H1 (cell line): Measurements from ENCODE around the gene NUBPL. TPM values are rescaled to one million over a fixed set of nuclear protein-coding genes. Genes with fewer than 3 reads are reported as not detected.
"Not testable (repeated sequence)": the region's sequence is repeated elsewhere in the genome, so short reads cannot be mapped to it uniquely, and the experiment has no call there.

ENCODE experiments used
- CTCF ChIA-PET: fragments of 300-600 bp; sonication (Branson Sonifier 250); formaldehyde crosslinking; loops from one replicate; lab custom pipeline; 2021; ENCODE audit not compliant: partially characterized antibody; lab: Charles Lee
- POLR2A ChIA-PET: fragments of 300-600 bp; sonication (Branson Sonifier 250); formaldehyde crosslinking; loops from one replicate; lab custom pipeline; 2021; ENCODE audit warnings: inconsistent platforms; ENCODE audit not compliant: partially characterized antibody; lab: Charles Lee
- DNase-seq, 2 experiments: peaks; one replicate each; pipeline versions ENCODE4 v3.0.0 to v3.0.0-alpha.2; 2010 to 2022; ENCODE audit warnings: low spot score in 2 of 2, low read depth in 1 of 2, mixed read lengths in 1 of 2
- FAIRE-seq: peaks from 2 replicates; lab custom pipeline; 2011; peaks lifted over from hg19 to GRCh38; lab: Jason Lieb, UNC
- H2AFZ ChIP-seq: 2 replicates; pipeline ENCODE4 v1.8.1; 2012; ENCODE audit warnings: low read length, inconsistent platforms
- H2AK5ac ChIP-seq: 2 replicates; pipeline ENCODE4 v1.6.1; 2013; ENCODE audit warnings: low read depth, low read length
- H2BK120ac ChIP-seq: replicated peaks from 2 replicates; pipeline ENCODE3; 2013; ENCODE audit warnings: low read depth, low read length, inconsistent platforms
- H2BK12ac ChIP-seq: 2 replicates; pipeline ENCODE4 v1.6.1; 2013; ENCODE audit warnings: low read depth, low read length
- H2BK15ac ChIP-seq: 2 replicates; pipeline ENCODE4 v1.6.1; 2013; ENCODE audit warnings: low read length
- H2BK20ac ChIP-seq: 2 replicates; pipeline ENCODE4 v1.6.1; 2013; ENCODE audit warnings: low read length
- H2BK5ac ChIP-seq: 2 replicates; pipeline ENCODE4 v1.6.1; 2013; ENCODE audit warnings: low read depth, low read length
- H3K14ac ChIP-seq: 2 replicates; pipeline ENCODE4 v1.6.1; 2013; ENCODE audit warnings: inconsistent platforms; ENCODE audit not compliant: insufficient read length
- H3K18ac ChIP-seq: 2 replicates; pipeline ENCODE4 v1.6.1; 2013; ENCODE audit warnings: low read length; ENCODE audit errors: extremely low read depth
- H3K23ac ChIP-seq: 2 replicates; pipeline ENCODE4 v1.6.1; 2013; ENCODE audit warnings: inconsistent platforms; ENCODE audit not compliant: insufficient read length
- H3K23me2 ChIP-seq: 2 replicates; pipeline ENCODE4 v1.6.1; 2013; ENCODE audit warnings: low read depth, low read length
- H3K27ac ChIP-seq: 2 replicates; pipeline ENCODE4 v1.6.1; 2011; ENCODE audit warnings: low read depth, low read length, inconsistent platforms
- H3K27me3 ChIP-seq, 4 experiments: replicated peaks in 1 of 4; 1 replicate in 1 of 4; 2 replicates in 3 of 4; pipeline versions ENCODE4 v1.6.1 to v1.8.1; 2011 to 2013; ENCODE audit warnings: low read length in 3 of 4, mild to moderate bottlenecking in 3 of 4, inconsistent platforms in 2 of 4, mixed read lengths in 2 of 4, moderate library complexity in 1 of 4; ENCODE audit not compliant: control insufficient read depth in 3 of 4, insufficient read depth in 3 of 4; ENCODE audit errors: extremely low read depth in 1 of 4
- H3K36me3 ChIP-seq, 4 experiments: 2 replicates each; pipeline versions ENCODE4 v1.6.1 to v1.8.1; 2011 to 2013; ENCODE audit warnings: mild to moderate bottlenecking in 4 of 4, low read length in 3 of 4, moderate library complexity in 2 of 4, control low read depth in 1 of 4, inconsistent platforms in 1 of 4; ENCODE audit not compliant: insufficient read depth in 4 of 4, control insufficient read depth in 2 of 4
- H3K4ac ChIP-seq: replicated peaks from 2 replicates; pipeline ENCODE3; 2013; ENCODE audit warnings: low read length, low read depth, mixed read lengths, inconsistent platforms; ENCODE audit not compliant: insufficient read length
- H3K4me1 ChIP-seq, 4 experiments: replicated peaks in 1 of 4; 1 replicate in 1 of 4; 2 replicates in 3 of 4; pipeline versions ENCODE4 v1.6.1 to v1.8.1; 2011 to 2013; ENCODE audit warnings: low read length in 3 of 4, inconsistent platforms in 2 of 4, mixed read lengths in 1 of 4; ENCODE audit not compliant: insufficient read depth in 4 of 4, control insufficient read depth in 3 of 4
- H3K4me2 ChIP-seq, 2 experiments: 2 replicates each; pipeline versions ENCODE4 v1.6.1 to v1.8.1; 2011 to 2013; ENCODE audit warnings: low read depth in 2 of 2, low read length in 2 of 2, control low read depth in 1 of 2, inconsistent platforms in 1 of 2, mild to moderate bottlenecking in 1 of 2; ENCODE audit not compliant: insufficient read depth in 1 of 2
- H3K4me3 ChIP-seq, 4 experiments: fragments of 200-600, 300-600 bp in 1 of 4; sonication (generic), shearing (Covaris generic), sonication (Bioruptor Twin) in 1 of 4; 2 replicates each; pipeline versions ENCODE4 v1.5.1 to v1.8.1; 2011 to 2016; ENCODE audit warnings: low read length in 4 of 4, low read depth in 3 of 4, control low read depth in 2 of 4, inconsistent platforms in 2 of 4, mild to moderate bottlenecking in 2 of 4, mixed read lengths in 1 of 4, moderate library complexity in 1 of 4; ENCODE audit not compliant: insufficient read depth in 2 of 4; ENCODE audit errors: extremely low read depth in 1 of 4
- H3K56ac ChIP-seq: replicated peaks from 2 replicates; pipeline ENCODE3; 2013; ENCODE audit warnings: low read depth, mild to moderate bottlenecking, mixed read lengths, low read length, inconsistent platforms; ENCODE audit not compliant: insufficient read length
- H3K79me1 ChIP-seq: 2 replicates; pipeline ENCODE4 v1.6.1; 2013; ENCODE audit warnings: low read depth, low read length, control low read depth
- H3K79me2 ChIP-seq, 2 experiments: 2 replicates each; pipeline versions ENCODE4 v1.6.1 to v1.8.1; 2012 to 2013; ENCODE audit warnings: low read length in 2 of 2, mild to moderate bottlenecking in 2 of 2, inconsistent platforms in 1 of 2; ENCODE audit not compliant: insufficient read depth in 2 of 2, control insufficient read depth in 1 of 2
- H3K9ac ChIP-seq, 4 experiments: replicated peaks in 1 of 4; 1 replicate in 1 of 4; 2 replicates in 3 of 4; pipeline versions ENCODE4 v1.6.1 to v1.8.1; 2011 to 2013; ENCODE audit warnings: low read depth in 3 of 4, low read length in 3 of 4, control low read depth in 2 of 4, mild to moderate bottlenecking in 2 of 4, moderate library complexity in 2 of 4, inconsistent platforms in 1 of 4; ENCODE audit errors: extremely low read depth in 1 of 4
- H3K9me3 ChIP-seq, 2 experiments: 2 replicates each; pipeline versions ENCODE4 v1.6.1 to v1.8.1; 2012 to 2013; ENCODE audit warnings: mild to moderate bottlenecking in 2 of 2, moderate library complexity in 2 of 2, control low read depth in 1 of 2, inconsistent platforms in 1 of 2, low read depth in 1 of 2, low read length in 1 of 2, mixed read lengths in 1 of 2; ENCODE audit not compliant: insufficient read depth in 2 of 2
- H4K20me1 ChIP-seq, 2 experiments: replicated peaks in 1 of 2; 2 replicates each; pipeline versions ENCODE3 to v1.8.1; 2011 to 2013; ENCODE audit warnings: inconsistent platforms in 2 of 2, low read length in 2 of 2, mild to moderate bottlenecking in 1 of 2; ENCODE audit not compliant: insufficient read depth in 2 of 2, control insufficient read depth in 1 of 2
- H4K5ac ChIP-seq: 2 replicates; pipeline ENCODE4 v1.6.1; 2013; ENCODE audit warnings: low read length, low read depth, mixed read lengths, inconsistent platforms; ENCODE audit not compliant: insufficient read length
- H4K8ac ChIP-seq: 2 replicates; pipeline ENCODE4 v1.8.0; 2013; ENCODE audit warnings: mild to moderate bottlenecking, moderate library complexity, low read length, inconsistent platforms; ENCODE audit not compliant: insufficient read depth; ENCODE audit errors: extremely low read depth
- H4K91ac ChIP-seq: replicated peaks from 2 replicates; pipeline ENCODE3; 2013; ENCODE audit warnings: low read length, mixed read lengths, inconsistent platforms; ENCODE audit not compliant: insufficient read length
- CEBPB ChIP-seq: IDR thresholded peaks from 2 replicates; pipeline ENCODE4 v1.6.1; 2012; ENCODE audit warnings: low read depth, low read length
- GTF2F1 ChIP-seq: IDR thresholded peaks from 2 replicates; pipeline ENCODE4 v1.6.1; 2012; ENCODE audit warnings: low read depth, low read length, improper control_type of control experiment, borderline replicate concordance
- WGBS, 2 experiments: shearing (Covaris generic) in 1 of 2; methylation state at CpG; one replicate each; pipeline versions ENCODE4 v1.1.6 to v1.1.7; 2013 to 2015; ENCODE audit warnings: low lambda C conversion rate in 2 of 2, mixed read lengths in 2 of 2, inconsistent platforms in 1 of 2, low coverage in 1 of 2, missing lambda C conversion rate in 1 of 2; ENCODE audit not compliant: insufficient replicate concordance in 2 of 2, insufficient coverage in 1 of 2, insufficient read length in 1 of 2; ENCODE audit errors: extremely low coverage in 1 of 2, missing lambda C conversion rate in 1 of 2; 5-methylcytosine and 5-hydroxymethylcytosine counted together
- polyA plus RNA-seq, 7 experiments: library from polyadenylated mRNA; depleted of rRNA in 3 of 7; stranded (reverse) in 5 of 7; unstranded in 2 of 7; fragments of >200 nt in 5 of 7; fragments of 200-250 nt in 2 of 7; gene quantifications; 1 replicate in 5 of 7; 2 replicates in 1 of 7; 4 replicates in 1 of 7; pipeline versions ENCODE4 v1.2.1 to v1.2.3, GENCODE V29; 2011 to 2013; ENCODE audit warnings: missing spikeins in 2 of 7, mixed read lengths in 2 of 7
- total RNA-seq: library from RNA; stranded (reverse); fragmentation: NEBNext Ultra II Directional; extraction: Animal tissue kit (Norgen Biotek cat#: 25700); gene quantifications from 2 replicates; pipeline ENCODE4 v1.2.1, GENCODE V29; 2021

Gene NUBPL
- total and polyA plus RNA-seq, 2 of the 8 experiments (the other 6 are each of a cell fraction or from before 2014, with no cell fraction given) = 1.6 to 6.8 TPM

GRCh38 chr14:31613188-31613587, 52.0 kb downstream of the NUBPL start:
- POLR2A ChIA-PET = no interaction called here
- no peak overlapping the region for H3K18ac ChIP-seq
- H3K27me3 ChIP-seq = no peaks in the 10 kb centered on the region
- H2BK5ac ChIP-seq = no peak overlapping the region
- H3K4me3 ChIP-seq = no peak overlapping the region
- CTCF ChIA-PET = no interaction called here
- no peak overlapping the region for H4K8ac ChIP-seq
- FAIRE-seq = no peak
- no peak overlapping the region for H3K4me2 ChIP-seq
- no peak overlapping the region for H2BK120ac ChIP-seq
- H4K91ac ChIP-seq = no peak overlapping the region
- H2BK12ac ChIP-seq = no peak overlapping the region
- H3K56ac ChIP-seq = no peak overlapping the region
- 95% methylated on average over 5 of the region's 5 CpGs; no CpG with 5 or more reads in 1 of the 2 experiments for WGBS, 2 experiments
- no peak overlapping the region for H4K5ac ChIP-seq
- H3K23me2 ChIP-seq = no peaks in the 10 kb centered on the region
- no peak overlapping the region for H3K4ac ChIP-seq
- H2AFZ ChIP-seq = no peak overlapping the region
- H3K27ac ChIP-seq = no peak overlapping the region
- H3K23ac ChIP-seq = no peak overlapping the region
- H3K36me3 ChIP-seq = no peaks in the 10 kb centered on the region
- H2BK20ac ChIP-seq = no peak overlapping the region
- H2AK5ac ChIP-seq = no peak overlapping the region
- peaks cover 0 to 2% of the 10 kb centered on the region in 2 experiments; a peak in 1 of 4 replicates for H3K9me3 ChIP-seq
- no peak for DNase-seq
- no peaks in the 10 kb centered on the region for H4K20me1 ChIP-seq
- no peaks in the 10 kb centered on the region for H3K4me1 ChIP-seq
- no peaks in the 10 kb centered on the region for H3K79me1 ChIP-seq
- H2BK15ac ChIP-seq = no peak overlapping the region
- no peak overlapping the region for H3K14ac ChIP-seq
- H3K79me2 ChIP-seq = no peaks in the 10 kb centered on the region
- H3K9ac ChIP-seq = no peak overlapping the region
- TF ChIP-seq GTF2F1 (no peak), CEBPB (no peak)

DNA sequence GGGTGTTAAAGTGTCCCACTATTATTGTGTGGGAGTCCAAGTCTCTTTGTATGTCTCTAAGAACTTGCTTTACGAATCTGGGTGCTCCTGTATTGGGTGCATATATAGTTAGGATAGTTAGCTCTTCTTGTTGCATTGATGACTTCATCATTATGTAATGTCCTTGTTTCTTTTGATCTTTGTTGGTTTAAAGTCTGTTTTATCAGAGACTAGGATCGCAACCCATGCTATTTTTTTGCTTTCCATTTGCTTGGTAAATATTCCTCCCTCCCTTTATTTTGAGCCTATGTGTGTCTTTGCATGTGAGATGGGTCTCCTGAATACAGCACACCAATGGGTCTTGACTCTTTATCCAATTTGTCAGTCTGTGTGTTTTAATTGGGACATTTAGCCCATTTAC, 57.7 kb downstream of the NUBPL start:
- H2AFZ ChIP-seq, H3K56ac ChIP-seq, H3K36me3 ChIP-seq, H3K18ac ChIP-seq, H3K4me2 ChIP-seq, DNase-seq, FAIRE-seq, POLR2A ChIA-PET, H3K23ac ChIP-seq, H3K79me2 ChIP-seq, H3K23me2 ChIP-seq, H2BK120ac ChIP-seq, H3K27ac ChIP-seq, H3K27me3 ChIP-seq, H3K4me3 ChIP-seq, H2BK20ac ChIP-seq, H3K14ac ChIP-seq, H2BK15ac ChIP-seq, H3K4me1 ChIP-seq, H4K8ac ChIP-seq, H2BK5ac ChIP-seq, H3K4ac ChIP-seq, H2AK5ac ChIP-seq, H3K9ac ChIP-seq, H4K91ac ChIP-seq, H4K5ac ChIP-seq, H4K20me1 ChIP-seq, H3K79me1 ChIP-seq, H2BK12ac ChIP-seq, CTCF ChIA-PET: not testable (repeated sequence)
- WGBS, 2 experiments = 88% methylated on average over 2 of the region's 2 CpGs; no CpG with 5 or more reads in 1 of the 2 experiments
- peaks cover 26 to 27% of the 10 kb centered on the region in 2 experiments for H3K9me3 ChIP-seq
